ENCODE measurements around the gene PIWIL1.

PIWIL1 gene

GRCh38 chr12:130385193-130385592 lies 47.5 kb downstream of the PIWIL1 start:
- ATAC-seq (ENCODE audit: low read depth): no peak
- Histone ChIP-seq H3K27ac (ENCODE audit: poor library complexity, severe bottlenecking) (no peak overlapping the region), H3K27me3 (ENCODE audit: insufficient read depth, poor library complexity, severe bottlenecking) (peaks cover 4% of the 10 kb centered on the region), H3K4me3 (ENCODE audit: severe bottlenecking) (no peak overlapping the region), H3K4me1 (ENCODE audit: insufficient read depth, poor library complexity, severe bottlenecking) (no peaks in the 10 kb centered on the region), H3K36me3 (ENCODE audit: low read depth) (no peaks in the 10 kb centered on the region), H3K9me3 (ENCODE audit: severe bottlenecking) (no peaks in the 10 kb centered on the region)
- no peak for TF ChIP-seq CTCF (IDR thresholded peaks at IDR 0.05; ENCODE audit: poor library complexity, severe bottlenecking)
- no peak for DNase-seq (ENCODE audit: low spot score)

- H3K4me3 ChIP-seq (ENCODE audit: severe bottlenecking): no peak overlapping the region
- no peaks in the 10 kb centered on the region for H3K27me3 ChIP-seq (ENCODE audit: insufficient read depth, poor library complexity, severe bottlenecking)
- DNase-seq (ENCODE audit: low spot score): no peak
- no peak overlapping the region for H3K27ac ChIP-seq (ENCODE audit: poor library complexity, severe bottlenecking)
- no peaks in the 10 kb centered on the region for H3K9me3 ChIP-seq (ENCODE audit: severe bottlenecking)
- no peaks in the 10 kb centered on the region for H3K36me3 ChIP-seq (ENCODE audit: low read depth)
- H3K4me1 ChIP-seq (ENCODE audit: insufficient read depth, poor library complexity, severe bottlenecking): no peaks in the 10 kb centered on the region
- ATAC-seq (ENCODE audit: low read depth): no peak
- no peak for TF ChIP-seq CTCF (IDR thresholded peaks at IDR 0.05; ENCODE audit: poor library complexity, severe bottlenecking)
Observed at GRCh38 chr12:130391186-130391585, 53.5 kb downstream of the PIWIL1 start.

GRCh38 chr12:130394906-130395305 lies 57.2 kb downstream of the PIWIL1 start:
- H3K4me3 ChIP-seq (ENCODE audit: severe bottlenecking): no peak overlapping the region
- no peaks in the 10 kb centered on the region for H3K27me3 ChIP-seq (ENCODE audit: insufficient read depth, poor library complexity, severe bottlenecking)
- no peaks in the 10 kb centered on the region for H3K36me3 ChIP-seq (ENCODE audit: low read depth)
- H3K27ac ChIP-seq (ENCODE audit: poor library complexity, severe bottlenecking): no peak overlapping the region
- H3K9me3 ChIP-seq (ENCODE audit: severe bottlenecking): no peaks in the 10 kb centered on the region
- H3K4me1 ChIP-seq (ENCODE audit: insufficient read depth, poor library complexity, severe bottlenecking): no peaks in the 10 kb centered on the region
- no peak for TF ChIP-seq CTCF (IDR thresholded peaks at IDR 0.05; ENCODE audit: poor library complexity, severe bottlenecking)
- DNase-seq (ENCODE audit: low spot score) (no peak), ATAC-seq (ENCODE audit: low read depth) (no peak)

GRCh38 chr12:130396667-130397066 lies 59.0 kb downstream of the PIWIL1 start:
- Histone ChIP-seq H3K27me3 (ENCODE audit: insufficient read depth, poor library complexity, severe bottlenecking) (no peaks in the 10 kb centered on the region), H3K4me3 (ENCODE audit: severe bottlenecking) (no peak overlapping the region), H3K27ac (ENCODE audit: poor library complexity, severe bottlenecking) (no peak overlapping the region), H3K36me3 (ENCODE audit: low read depth) (no peaks in the 10 kb centered on the region), H3K4me1 (ENCODE audit: insufficient read depth, poor library complexity, severe bottlenecking) (no peaks in the 10 kb centered on the region), H3K9me3 (ENCODE audit: severe bottlenecking) (no peaks in the 10 kb centered on the region)
- no peak for ATAC-seq (ENCODE audit: low read depth)
- no peak for TF ChIP-seq CTCF (IDR thresholded peaks at IDR 0.05; ENCODE audit: poor library complexity, severe bottlenecking)
- no peak for DNase-seq (ENCODE audit: low spot score)

GRCh38 chr12:130398100-130398848 lies 60.6 kb downstream of the PIWIL1 start:
- Histone ChIP-seq H3K36me3 (ENCODE audit: low read depth) (no peaks in the 10 kb centered on the region), H3K4me3 (ENCODE audit: severe bottlenecking) (no peak overlapping the region), H3K4me1 (ENCODE audit: insufficient read depth, poor library complexity, severe bottlenecking) (no peaks in the 10 kb centered on the region), H3K9me3 (ENCODE audit: severe bottlenecking) (no peaks in the 10 kb centered on the region), H3K27ac (ENCODE audit: poor library complexity, severe bottlenecking) (no peak overlapping the region), H3K27me3 (ENCODE audit: insufficient read depth, poor library complexity, severe bottlenecking) (no peaks in the 10 kb centered on the region)
- DNase-seq (ENCODE audit: low spot score): no peak
- no peak for ATAC-seq (ENCODE audit: low read depth)
- no peak for TF ChIP-seq CTCF (IDR thresholded peaks at IDR 0.05; ENCODE audit: poor library complexity, severe bottlenecking)

Measured in RWPE2 (cell line).